AG08395 (cell line): Measurements from ENCODE around the gene RBFOX2.

Experiments
- DNase-seq: peaks from one replicate; pipeline ENCODE4 v3.0.0; 2012; ENCODE audit warnings: mixed read lengths, low spot score

The RBFOX2 gene

GRCh38 chr22:35864545-35865165 is 164.0 kb downstream of the RBFOX2 start:
- DNase-seq, result no peak

GRCh38 chr22:35863432-35863831 is 165.2 kb downstream of the RBFOX2 start:
- no peak for DNase-seq

GRCh38 chr22:35862697-35863096 is 165.9 kb downstream of the RBFOX2 start:
- no peak for DNase-seq

- DNase-seq, result no peak
Measured at GRCh38 chr22:35861451-35861850, 167.2 kb downstream of the RBFOX2 start.

- DNase-seq, result no peak
Measured at GRCh38 chr22:35860837-35861236, 167.8 kb downstream of the RBFOX2 start.

- no peak for DNase-seq
Measured at GRCh38 chr22:35860087-35860733, 168.4 kb downstream of the RBFOX2 start.

GRCh38 chr22:35854334-35854733 is 174.3 kb downstream of the RBFOX2 start:
- no peak for DNase-seq

GRCh38 chr22:35852076-35852475 is 176.5 kb downstream of the RBFOX2 start:
- no peak for DNase-seq

GRCh38 chr22:35850831-35851230 is 177.8 kb downstream of the RBFOX2 start:
- DNase-seq, result no peak

- no peak for DNase-seq
Measured at GRCh38 chr22:35846804-35847203, 181.8 kb downstream of the RBFOX2 start.

- DNase-seq, result no peak
Measured at GRCh38 chr22:35844886-35845285, 183.7 kb downstream of the RBFOX2 start.

- peak; percentile 70 for DNase-seq
Measured at GRCh38 chr22:35842954-35843353, 185.7 kb downstream of the RBFOX2 start.

GRCh38 chr22:35842519-35842913 is 186.1 kb downstream of the RBFOX2 start:
- DNase-seq, result no peak

GRCh38 chr22:35841907-35842518 is 186.6 kb downstream of the RBFOX2 start:
- no peak for DNase-seq

- peak; percentile 95 for DNase-seq
Measured at GRCh38 chr22:35840302-35840739, 188.3 kb downstream of the RBFOX2 start.

GRCh38 chr22:35839841-35840301 is 188.8 kb downstream of the RBFOX2 start:
- DNase-seq, result no peak

GRCh38 chr22:35838855-35839576 is 189.6 kb downstream of the RBFOX2 start:
- peak; percentile 44 for DNase-seq

- DNase-seq, result no peak
Measured at GRCh38 chr22:35837101-35837727, 191.4 kb downstream of the RBFOX2 start.

GRCh38 chr22:35835998-35836691 is 192.5 kb downstream of the RBFOX2 start:
- DNase-seq, result peak; percentile 84

- peak; percentile 18 for DNase-seq
Measured at GRCh38 chr22:35835267-35835997, 193.2 kb downstream of the RBFOX2 start.

- DNase-seq, result no peak
Measured at GRCh38 chr22:35834061-35834460, 194.6 kb downstream of the RBFOX2 start.
